Hepatic stellate cell (primary cell): ENCODE data around the gene JOSD1.

Experiments used
- DNase-seq: peaks from one replicate; pipeline ENCODE4 v3.0.0; 2011; ENCODE audit warnings: low spot score

JOSD1 gene

DNA sequence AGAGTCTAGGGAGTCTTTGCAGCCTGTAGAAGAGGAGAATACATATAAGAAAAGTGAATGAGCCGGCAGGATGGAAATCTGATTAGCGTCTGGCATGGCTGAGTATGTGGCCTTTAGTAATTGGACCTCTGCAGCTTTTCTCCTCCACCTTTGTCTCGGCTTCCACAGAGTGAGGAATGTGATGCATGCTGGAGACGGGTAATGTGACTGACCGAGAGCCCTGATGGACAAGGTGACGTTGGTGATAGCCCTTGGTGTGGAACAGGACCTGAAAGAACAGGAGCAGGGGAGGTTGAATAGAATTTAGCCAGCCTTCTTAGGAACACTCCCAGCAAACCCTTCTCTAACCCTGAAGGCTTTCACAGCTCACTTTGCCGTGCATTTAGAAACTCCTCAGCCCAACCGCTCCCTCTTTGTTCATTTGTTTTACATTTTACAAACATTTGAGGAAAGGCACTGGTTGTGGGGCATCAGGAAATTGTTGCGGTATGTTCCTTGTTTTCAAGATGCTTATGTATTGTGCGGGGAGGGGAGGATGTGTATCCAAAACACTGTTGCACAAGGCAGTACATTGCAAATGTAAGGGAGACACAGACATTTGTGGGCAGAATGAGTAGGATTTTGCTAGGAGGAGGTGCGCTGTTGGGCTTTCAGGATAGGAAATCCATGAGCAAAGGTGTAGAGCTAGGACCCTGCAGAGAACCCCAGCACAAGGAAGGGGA lies 11.9 kb upstream of the JOSD1 start:
- DNase-seq = no peak

- no peak for DNase-seq
Measured at GRCh38 chr22:38710866-38711265, 10.1 kb upstream of the JOSD1 start.

GRCh38 chr22:38710351-38710750 lies 9.6 kb upstream of the JOSD1 start:
- DNase-seq = no peak

- no peak for DNase-seq
Measured at GRCh38 chr22:38709306-38709705, 8.6 kb upstream of the JOSD1 start.

DNA sequence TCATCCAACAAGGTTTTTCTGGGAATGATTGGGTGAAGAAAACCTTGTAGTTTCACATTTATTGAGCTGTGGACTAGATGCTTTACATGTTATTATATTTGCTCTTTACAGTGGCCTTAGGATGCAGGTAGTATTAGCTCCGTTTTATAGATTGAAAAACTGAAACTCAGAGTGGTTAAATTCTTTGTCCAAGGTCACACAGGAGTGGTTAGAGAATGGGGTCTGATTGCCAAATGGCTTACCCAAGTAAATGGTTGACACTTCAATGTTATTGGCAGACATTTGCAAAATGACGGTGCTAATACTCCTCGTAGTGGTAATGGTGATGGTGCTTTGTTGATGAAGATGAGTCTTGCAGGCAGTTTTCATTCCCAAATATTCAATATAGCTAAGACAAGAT lies 7.2 kb upstream of the JOSD1 start:
- no peak for DNase-seq

- DNase-seq = no peak
Measured at GRCh38 chr22:38707346-38707745, 6.6 kb upstream of the JOSD1 start.

GRCh38 chr22:38706901-38707195 lies 6.1 kb upstream of the JOSD1 start:
- DNase-seq = no peak

DNA sequence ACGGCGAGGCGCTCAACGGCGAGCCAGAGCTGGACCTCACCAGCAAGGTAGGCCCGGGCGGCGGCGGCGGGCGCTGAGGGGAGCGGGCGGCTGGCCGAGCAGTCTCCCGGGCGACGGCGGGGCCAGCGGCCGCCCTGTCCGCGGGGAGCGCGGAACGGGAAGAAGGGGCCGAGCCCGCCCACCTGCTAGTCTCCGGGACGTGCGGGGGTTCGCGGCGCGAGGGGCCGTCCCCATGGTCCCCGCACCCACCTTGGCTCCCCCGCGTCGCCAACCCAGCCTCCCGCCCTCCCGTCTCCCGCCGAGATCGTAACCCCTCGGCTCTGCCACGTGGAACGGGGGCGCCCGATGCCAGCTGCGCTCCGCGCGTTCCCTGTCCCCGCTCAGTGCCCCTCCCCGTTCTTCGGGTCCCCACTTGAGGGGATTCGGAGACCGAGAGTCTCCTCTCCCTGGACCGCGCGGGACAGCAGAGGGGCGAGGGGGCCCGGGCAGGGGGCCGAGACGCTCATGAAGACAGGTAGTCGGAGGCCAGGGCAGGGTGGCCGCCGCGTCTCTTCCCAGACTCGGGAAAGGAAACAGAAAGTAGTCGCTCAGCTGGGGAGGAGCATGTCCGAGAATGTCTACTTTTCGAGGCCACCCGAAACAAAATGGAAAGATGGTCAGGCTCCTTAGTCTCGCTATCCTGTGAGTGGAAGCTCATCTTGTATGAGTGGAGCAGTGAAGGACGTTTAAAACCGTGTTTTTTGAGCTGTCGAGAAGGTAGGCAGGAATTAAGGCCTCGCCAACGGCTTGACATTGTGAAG lies 5.6 kb upstream of the JOSD1 start:
- peak; percentile 61 for DNase-seq

- peak; percentile 99 for DNase-seq
Measured at GRCh38 chr22:38705235-38706100, 4.7 kb upstream of the JOSD1 start, which contains the start of gene GTPBP1. Gene GTPBP1 (plus strand): TSS chr22:38705944. CDS start chr22:38705956, 12 bp downstream.

DNA sequence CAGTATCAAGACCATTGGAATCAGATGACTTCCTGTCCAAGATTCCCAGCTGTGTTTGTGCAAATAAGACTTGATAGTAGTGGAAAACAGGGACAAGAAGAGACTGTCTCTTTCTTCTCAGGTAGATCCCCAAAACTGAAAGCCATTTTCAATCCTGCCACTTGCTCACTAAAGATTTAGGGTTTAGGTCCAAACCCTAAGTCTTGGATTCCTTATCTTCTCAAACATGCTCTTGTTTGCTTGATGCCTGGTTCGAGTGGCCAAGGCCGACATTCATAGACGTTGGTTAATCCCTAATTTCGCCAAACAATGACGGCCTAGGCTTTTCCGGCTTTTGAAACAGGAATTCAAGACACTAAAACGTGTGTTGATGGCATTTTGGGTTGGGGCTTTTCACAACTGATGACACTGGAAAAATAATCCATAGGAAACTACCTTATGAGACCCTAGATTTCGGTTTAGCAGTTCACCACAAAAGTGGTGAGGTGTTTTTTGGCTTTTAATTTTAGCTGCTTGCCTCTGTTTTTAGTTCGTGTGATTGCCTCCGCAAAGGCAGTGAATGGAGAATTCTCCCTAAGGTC lies 4.0 kb upstream of the JOSD1 start:
- DNase-seq = no peak

- DNase-seq = peak; percentile 63
Measured at GRCh38 chr22:38700270-38700788, 414 bp downstream of the JOSD1 start.

DNA sequence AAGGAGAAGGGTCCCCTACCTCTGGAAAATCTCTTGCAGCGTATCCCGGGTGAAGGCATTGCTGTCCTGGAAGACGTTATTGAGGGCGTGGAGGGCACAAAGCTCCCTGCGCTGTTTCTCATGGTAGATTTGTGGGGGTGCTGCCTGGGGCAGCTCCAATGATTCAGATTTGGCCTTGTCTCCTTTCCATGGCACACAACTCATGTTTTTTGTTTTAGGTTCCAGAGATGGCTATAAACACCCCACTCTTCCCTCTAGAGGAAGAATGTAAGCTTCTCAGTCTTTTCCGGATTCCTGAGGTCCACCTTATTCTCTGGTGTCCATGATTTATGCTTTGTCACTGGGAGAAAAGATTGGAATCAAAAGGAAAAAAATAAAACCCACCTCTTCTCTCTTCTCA lies 959 bp downstream of the JOSD1 start:
- peak; percentile 38 for DNase-seq

DNA sequence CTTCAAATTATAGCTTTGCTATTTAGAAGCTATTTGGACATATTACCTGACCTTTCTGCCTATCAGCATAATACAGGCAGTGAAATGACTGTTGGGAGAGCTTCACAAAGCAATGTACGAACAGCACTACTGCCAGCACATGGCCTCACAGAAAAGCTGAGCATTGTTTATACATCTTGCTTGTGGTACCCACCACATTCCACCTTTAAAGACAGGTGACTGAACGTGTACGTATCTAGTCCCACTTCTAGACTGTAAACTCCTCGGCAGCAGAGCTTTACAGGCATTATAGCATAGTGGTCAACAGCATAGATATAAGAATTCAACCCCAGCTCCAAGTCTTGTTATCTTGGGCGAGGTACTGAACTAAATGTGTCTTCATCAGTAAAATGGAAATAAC lies 1.6 kb downstream of the JOSD1 start:
- DNase-seq = no peak

DNA sequence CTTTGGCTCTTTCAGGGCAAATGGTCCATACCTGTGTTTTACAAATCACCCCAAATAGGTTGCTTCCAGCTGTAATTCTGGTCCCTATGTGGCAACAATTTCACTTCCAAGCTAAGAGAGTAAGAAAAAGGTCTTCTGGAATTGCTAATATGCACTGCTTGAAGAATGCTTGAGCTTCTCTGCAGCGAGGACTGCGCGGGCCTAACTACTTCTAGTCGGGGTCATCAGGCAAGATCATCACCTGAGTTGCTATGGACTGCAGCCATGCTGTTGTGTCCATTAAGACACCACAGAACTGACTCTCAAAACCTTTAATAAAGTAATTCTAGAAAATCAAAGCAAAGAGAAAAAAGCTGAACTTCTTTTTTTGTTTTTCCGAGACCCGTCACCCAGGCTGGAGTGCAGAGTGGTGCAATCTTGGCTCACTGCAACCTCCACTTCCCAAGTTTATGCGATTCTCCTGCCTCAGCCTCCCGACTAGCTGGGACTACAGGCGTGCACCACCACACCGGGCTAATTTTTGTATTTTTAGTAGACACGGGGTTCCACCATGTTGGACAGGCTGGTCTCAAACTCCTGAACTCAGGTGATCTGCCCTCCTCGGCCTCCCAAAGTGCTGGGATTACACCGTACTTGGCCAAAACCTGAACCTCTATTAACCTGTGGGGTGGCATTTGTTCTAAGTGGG lies 2.2 kb downstream of the JOSD1 start:
- no peak for DNase-seq

DNA sequence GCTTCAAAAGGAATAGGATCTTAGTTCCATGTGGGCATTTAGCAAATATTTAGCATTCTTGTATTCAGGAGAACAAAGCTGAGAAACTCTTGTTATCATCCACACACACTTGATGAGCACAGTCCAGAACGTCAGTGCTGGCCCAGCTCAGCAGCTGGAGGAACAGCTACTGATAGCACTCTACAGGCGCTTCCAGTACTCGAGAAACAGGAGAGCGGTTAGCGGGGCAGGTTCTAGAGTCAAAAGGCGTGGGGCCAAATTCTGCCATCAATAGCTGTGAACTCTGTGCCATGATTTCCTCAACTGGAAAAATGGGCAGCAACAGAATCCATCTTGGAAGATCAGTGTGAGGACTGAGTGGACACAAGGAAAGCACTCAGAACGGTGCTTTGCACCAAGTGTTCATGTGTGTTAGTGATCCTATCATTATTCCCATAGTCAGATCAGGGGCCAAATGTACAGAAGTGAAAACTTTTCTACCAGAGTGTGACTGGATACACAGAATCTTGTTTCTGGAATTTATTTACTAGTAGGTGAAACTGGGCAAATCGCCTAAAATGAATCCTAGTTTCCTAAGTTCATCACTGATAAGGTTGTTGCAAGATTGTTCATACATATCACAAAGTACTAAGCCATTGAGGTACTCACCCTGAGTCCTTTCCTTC lies 3.2 kb downstream of the JOSD1 start:
- DNase-seq = no peak

DNA sequence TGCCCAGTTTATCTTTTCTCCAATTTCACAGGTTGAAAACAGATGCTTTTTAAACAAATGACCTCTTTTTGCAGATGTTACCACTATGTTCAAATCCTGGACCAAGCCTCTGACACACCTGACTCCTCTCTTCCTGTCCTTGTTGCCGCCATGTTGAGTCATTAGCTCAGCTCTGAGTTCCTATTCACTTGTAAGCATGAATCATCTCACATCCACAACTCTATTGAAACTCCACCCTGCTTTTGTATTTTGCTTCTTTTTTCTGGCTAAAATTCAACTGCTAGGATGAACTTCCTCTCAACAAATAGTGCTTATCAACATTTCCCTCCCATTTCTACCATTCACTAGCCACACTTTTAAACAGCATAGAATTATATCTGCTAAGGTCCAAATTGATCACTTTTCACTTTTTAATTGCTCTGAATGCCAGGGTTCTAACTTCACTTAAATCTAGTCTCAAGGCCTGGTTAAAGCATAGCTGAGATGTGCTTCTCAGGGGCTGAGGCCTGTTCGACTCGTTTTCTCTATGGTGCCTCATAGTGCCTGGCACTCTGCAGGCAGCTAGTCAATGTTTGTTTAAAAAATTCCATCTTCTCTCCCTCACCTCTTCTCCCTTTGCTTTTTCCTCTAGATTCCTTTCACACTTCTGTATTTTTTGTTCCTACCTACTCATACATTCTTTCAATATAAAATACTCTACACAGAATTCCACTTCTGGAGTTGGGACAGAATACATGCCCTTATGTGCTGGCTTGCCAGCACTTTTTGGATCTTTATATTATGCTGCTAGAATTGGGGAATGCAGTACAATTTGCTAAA lies 3.9 kb downstream of the JOSD1 start:
- DNase-seq = peak; percentile 60

DNA sequence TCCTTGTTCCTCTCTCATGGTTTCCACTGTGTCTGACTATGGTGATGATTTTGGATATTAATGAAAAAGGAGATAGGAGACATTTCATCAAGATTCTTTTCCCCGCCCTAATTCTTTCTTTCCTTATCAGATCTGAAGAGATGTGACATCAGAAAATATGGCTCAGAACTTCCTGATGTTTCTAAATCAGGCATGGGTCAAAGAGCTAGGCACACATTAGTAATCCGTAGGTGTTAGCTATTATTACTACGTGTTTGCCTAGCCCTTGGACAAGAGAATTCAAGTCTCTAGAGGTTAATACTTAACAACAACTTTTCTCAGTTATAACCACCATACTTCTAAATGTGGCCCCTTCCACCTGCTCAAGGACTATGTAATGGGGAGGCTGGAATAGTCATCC lies 5.8 kb downstream of the JOSD1 start:
- DNase-seq = no peak

GRCh38 chr22:38694049-38694448 lies 6.7 kb downstream of the JOSD1 start:
- no peak for DNase-seq

- no peak for DNase-seq
Measured at GRCh38 chr22:38689651-38690050, 11.1 kb downstream of the JOSD1 start.

- DNase-seq = no peak
Measured at GRCh38 chr22:38685761-38686160, 15.0 kb downstream of the JOSD1 start.
